ENCODE measurements around the gene CLSTN2. TPM values are rescaled to one million over a fixed set of nuclear protein-coding genes. Genes with fewer than 3 reads are reported as not detected.

CLSTN2 gene
- total and polyA plus RNA-seq, 2 of the 13 experiments (the other 11 are each of a cell fraction or from before 2014, with no cell fraction given), result not detected

- TF ChIP-seq ZNF44 (CRISPR knock-in tag; IDR thresholded peaks at IDR 0.05), result no peak
- no peak for TF ChIP-seq RBM39 (IDR thresholded peaks at IDR 0.05; ENCODE audit: low read depth, low read length, poor library complexity, severe bottlenecking)
These were observed 298.7 kb downstream of the CLSTN2 start (continued) for GRCh38 chr3:140233702-140234101.

GRCh38 chr3:140234256-140234655 is 299.3 kb downstream of the CLSTN2 start:
- in situ Hi-C loops (cut with HindIII; ENCODE audit: extremely low pct_ligation_motif_present, low pct_unique_long_range_greater_than_20kb), result no loop called here
- CTCF ChIA-PET (ENCODE audit: low intra/inter-chr PET ratio, low total read pairs), result no interaction called here
- intact Hi-C loops (cut with micrococcal nuclease; ENCODE audit: unreplicated experiment), result no loop called here

More at GRCh38 chr3:140234256-140234655, 299.3 kb downstream of the CLSTN2 start:
- H3K4me3 ChIP-seq (replicated peaks in 1 of 3; ENCODE audit: insufficient read depth in 1 of 3, low read depth in 2 of 3, low read length in 3 of 3), result no peak overlapping the region
- BruUV-seq (replicated peaks), result no TSS peak
- no peak overlapping the region for H3K9ac ChIP-seq (ENCODE audit: insufficient read depth, low read depth, low read length)
- DNase-seq (ENCODE audit: low spot score), result no peak
- ATAC-seq, result no peak
- no peak overlapping the region for H3K4me2 ChIP-seq (ENCODE audit: low read depth, low read length)
- no peaks in the 10 kb centered on the region; a peak in 1 of 5 replicates for H3K27me3 ChIP-seq (ENCODE audit: control insufficient read depth in 1 of 2, insufficient read depth in 2 of 2, low read length in 2 of 2)
- H3K9me3 ChIP-seq (ENCODE audit: low read length), result no peaks in the 10 kb centered on the region
- TF ChIP-seq TFDP1 (CRISPR knock-in tag; IDR thresholded peaks at IDR 0.05; ENCODE audit: borderline replicate concordance), result no peak
- TF ChIP-seq FLYWCH1 (CRISPR knock-in tag; IDR thresholded peaks at IDR 0.05), result no peak
- TF ChIP-seq CREM (IDR thresholded peaks at IDR 0.05), result no peak
- TF ChIP-seq CREM (CRISPR knock-in tag; IDR thresholded peaks at IDR 0.05), result no peak
- TF ChIP-seq ZNF749 (CRISPR knock-in tag; IDR thresholded peaks at IDR 0.05; ENCODE audit: borderline replicate concordance), result no peak
- TF ChIP-seq GABPB1 (CRISPR knock-in tag; IDR thresholded peaks at IDR 0.05), result no peak
- TF ChIP-seq HES4 (CRISPR knock-in tag; IDR thresholded peaks at IDR 0.05; ENCODE audit: borderline replicate concordance), result no peak
- no peak for TF ChIP-seq PRDM4 (CRISPR knock-in tag; IDR thresholded peaks at IDR 0.05; ENCODE audit: borderline replicate concordance)
- TF ChIP-seq HOXA5 (CRISPR knock-in tag; IDR thresholded peaks at IDR 0.05), result no peak
- TF ChIP-seq PRDM15 (CRISPR knock-in tag; IDR thresholded peaks at IDR 0.05), result no peak
- TF ChIP-seq ZNF800 (CRISPR knock-in tag; IDR thresholded peaks at IDR 0.05), result no peak
- no peak for TF ChIP-seq RARA (CRISPR knock-in tag; IDR thresholded peaks at IDR 0.05)
- TF ChIP-seq ZNF138 (CRISPR knock-in tag; IDR thresholded peaks at IDR 0.05; ENCODE audit: low read depth), result no peak
- H3K79me2 ChIP-seq (ENCODE audit: insufficient read depth, low read length), result no peaks in the 10 kb centered on the region
- H3K36me3 ChIP-seq (replicated peaks in 1 of 2; ENCODE audit: control insufficient read depth in 1 of 2, insufficient read depth in 2 of 2, low read length in 2 of 2), result no peaks in the 10 kb centered on the region
- no peak overlapping the region for H3K27ac ChIP-seq (ENCODE audit: extremely low read length, insufficient read depth, low read length)
- no peak for FAIRE-seq
- H4K20me1 ChIP-seq (ENCODE audit: insufficient read depth, low read length), result no peaks in the 10 kb centered on the region
- no peak overlapping the region for H2AFZ ChIP-seq (ENCODE audit: low read length)
- 25% methylated on average over 4 of the region's 4 CpGs for WGBS (ENCODE audit: low lambda C conversion rate)
- POLR2A ChIA-PET, result no interaction called here
- no peaks in the 10 kb centered on the region for H3K4me1 ChIP-seq (ENCODE audit: insufficient read depth, low read length)
